Activated CD8-positive, alpha-beta memory T cell treated with anti-CD3 and anti-CD28 coated beads for 1 hour (primary cell): ENCODE data around the gene NDFIP1.
A peak's percentile ranks its signal among the peaks of the same experiment; 100 is the strongest.

ENCODE experiments used
- DNase-seq, 2 donors: peaks; one replicate each; pipeline ENCODE4 v3.0.0-alpha.2; 2020; ENCODE audit warnings: low read depth in 1 of 2; ENCODE audit errors: extremely low read depth in 1 of 2

The NDFIP1 gene

DNA sequence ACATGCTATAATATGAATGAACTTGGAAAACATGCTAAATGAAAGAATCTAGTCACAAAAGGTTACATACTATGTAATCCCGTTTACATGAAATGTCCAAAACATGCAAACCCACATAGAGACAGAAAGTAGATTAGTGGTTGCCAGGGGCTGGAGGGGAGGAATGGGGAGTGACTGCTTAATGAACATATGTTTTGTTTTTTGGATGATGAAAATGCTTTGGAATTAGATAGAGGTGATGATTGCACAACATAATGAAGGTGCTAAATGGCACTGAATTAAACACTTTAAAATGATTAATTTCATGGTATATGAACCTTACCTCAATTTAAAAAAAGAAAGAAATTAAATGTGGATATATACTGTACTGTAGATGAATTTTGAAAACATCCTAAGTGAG is 17.6 kb upstream of the NDFIP1 start:
- no peak for DNase-seq

DNA sequence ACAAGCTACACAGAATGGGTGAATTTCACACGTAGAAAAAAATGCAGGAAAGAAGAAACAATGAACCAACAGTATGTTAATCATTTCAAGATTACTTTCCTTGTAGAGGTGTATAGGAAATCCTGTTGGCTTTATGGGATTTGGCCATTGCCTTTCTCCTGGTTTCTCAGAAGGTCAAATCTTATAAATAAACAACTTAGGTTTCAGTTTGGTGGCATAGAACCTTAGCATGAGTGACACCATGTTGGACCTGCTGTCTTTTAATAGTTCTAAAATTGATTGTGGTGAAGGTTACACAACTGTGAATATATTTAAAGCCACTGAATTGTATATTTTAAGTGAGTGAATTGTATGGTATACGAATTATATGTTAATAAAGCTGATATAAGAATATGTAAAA is 16.7 kb upstream of the NDFIP1 start:
- no peak for DNase-seq

- DNase-seq, result no peak
These were observed 13.5 kb upstream of the NDFIP1 start for GRCh38 chr5:142095035-142095434.

DNA sequence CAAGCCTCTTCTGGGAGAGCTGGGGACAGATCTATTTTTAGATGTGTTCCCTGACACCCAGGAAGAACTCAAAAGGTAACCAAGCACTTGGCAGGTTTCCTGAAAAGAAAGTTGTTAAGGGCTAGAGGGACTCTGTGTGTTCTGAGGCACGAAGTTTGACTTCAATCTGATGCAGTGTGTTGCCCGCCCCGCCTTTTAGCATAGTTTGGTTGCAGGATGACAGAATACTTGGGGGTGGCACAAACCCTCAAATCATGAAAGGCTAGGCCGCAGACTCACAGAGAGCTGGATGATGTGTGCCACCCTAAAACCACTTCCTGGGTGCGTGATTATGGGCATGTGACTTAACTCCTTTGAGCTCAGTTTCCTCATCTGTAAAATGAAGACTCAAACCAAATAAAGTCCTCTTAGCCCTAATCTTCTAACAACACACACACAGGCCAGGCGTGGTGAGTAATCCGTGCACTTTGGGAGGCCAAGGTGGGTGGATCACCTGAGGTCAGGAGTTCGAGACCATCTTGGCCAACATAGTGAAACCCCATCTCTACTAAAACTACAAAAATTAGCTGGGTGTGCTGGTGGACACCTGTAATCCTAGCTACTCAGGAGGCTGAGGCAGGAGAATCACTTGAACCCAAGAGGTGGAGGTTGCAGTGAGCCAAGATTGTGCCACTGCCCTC is 12.8 kb upstream of the NDFIP1 start:
- DNase-seq, result peak; percentile 55 to 71

- DNase-seq, result no peak
These were observed 12.2 kb upstream of the NDFIP1 start for GRCh38 chr5:142096382-142096781.

DNA sequence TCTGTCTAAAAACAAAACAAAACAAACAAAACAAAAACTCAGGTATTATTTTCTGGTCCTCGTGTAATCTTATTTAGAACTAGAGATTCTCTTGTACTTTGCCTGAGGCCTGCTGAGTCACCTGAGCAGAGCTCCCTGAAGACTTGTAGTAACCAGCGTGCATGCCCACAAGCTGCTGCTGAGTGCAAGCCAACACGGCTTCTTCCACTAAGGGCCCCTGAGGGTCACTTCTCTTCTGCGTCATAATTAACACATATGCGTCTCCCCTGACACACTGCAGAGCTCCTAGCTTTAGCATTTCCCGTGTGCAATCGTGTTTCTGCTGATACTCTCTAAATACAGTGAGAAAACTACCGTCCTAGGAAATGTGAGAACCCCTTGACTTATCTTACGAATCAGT is 10.9 kb upstream of the NDFIP1 start:
- no peak for DNase-seq

- no peak for DNase-seq
These were observed 10.3 kb upstream of the NDFIP1 start for GRCh38 chr5:142098275-142098674.

GRCh38 chr5:142098931-142099330 is 9.6 kb upstream of the NDFIP1 start:
- DNase-seq, result no peak

- DNase-seq, result no peak
These were observed 8.3 kb upstream of the NDFIP1 start for GRCh38 chr5:142100307-142100706.

DNA sequence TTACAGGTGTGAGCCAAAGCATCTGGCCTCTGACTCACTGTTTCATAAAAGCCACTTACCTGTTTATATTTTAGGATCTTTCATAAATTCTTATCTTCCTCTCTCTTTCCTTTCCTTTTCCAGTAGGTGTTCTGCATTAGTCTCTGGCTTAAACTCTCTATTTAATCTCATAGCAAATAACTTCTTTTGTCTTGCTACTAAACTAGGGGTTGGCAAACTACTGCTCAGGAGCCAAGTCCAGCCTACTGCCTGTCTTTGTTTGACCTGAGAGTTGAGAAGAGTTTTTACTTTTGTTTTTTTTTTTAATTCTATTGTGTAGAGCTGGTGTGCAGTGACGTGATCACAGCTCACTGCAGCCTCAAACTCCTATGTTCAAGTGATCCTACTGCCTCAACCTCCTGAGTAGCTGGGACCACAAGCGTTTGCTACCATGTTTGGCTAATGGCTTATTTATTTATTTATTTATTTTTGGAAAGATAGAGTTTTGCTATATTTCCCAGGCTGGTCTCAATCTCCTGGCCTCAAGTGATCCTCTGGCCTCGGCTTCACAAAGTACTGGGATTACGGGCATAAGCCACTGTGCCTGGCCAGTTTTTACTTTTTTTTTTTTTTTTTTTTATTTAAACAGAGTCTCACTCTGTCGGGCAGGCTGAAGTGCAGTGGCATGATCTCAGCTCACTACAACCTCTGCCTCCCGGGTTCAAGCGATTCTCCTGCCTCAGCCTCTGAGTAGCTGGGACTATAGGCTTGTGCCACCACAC is 5.4 kb upstream of the NDFIP1 start:
- DNase-seq, result no peak

DNA sequence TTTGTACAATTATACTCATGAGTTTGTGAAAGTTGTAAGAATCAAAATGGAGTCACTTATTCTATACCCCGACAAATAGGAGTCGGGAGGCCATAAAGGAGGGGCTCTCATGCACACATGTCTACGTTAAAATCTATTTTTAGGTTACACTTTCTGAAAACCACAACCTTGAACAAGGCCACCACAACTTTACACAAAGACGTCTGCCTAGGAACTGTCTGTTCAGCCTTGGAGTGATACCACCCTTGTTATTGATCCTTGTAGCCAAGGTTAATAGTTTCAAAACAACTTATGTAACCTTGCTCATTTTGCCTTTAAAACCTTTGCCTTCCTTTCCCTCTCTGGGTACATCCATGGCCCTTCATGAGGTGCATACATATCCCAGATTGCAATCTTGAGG is 4.1 kb upstream of the NDFIP1 start:
- no peak for DNase-seq

GRCh38 chr5:142106061-142106460 is 2.5 kb upstream of the NDFIP1 start:
- no peak for DNase-seq

DNA sequence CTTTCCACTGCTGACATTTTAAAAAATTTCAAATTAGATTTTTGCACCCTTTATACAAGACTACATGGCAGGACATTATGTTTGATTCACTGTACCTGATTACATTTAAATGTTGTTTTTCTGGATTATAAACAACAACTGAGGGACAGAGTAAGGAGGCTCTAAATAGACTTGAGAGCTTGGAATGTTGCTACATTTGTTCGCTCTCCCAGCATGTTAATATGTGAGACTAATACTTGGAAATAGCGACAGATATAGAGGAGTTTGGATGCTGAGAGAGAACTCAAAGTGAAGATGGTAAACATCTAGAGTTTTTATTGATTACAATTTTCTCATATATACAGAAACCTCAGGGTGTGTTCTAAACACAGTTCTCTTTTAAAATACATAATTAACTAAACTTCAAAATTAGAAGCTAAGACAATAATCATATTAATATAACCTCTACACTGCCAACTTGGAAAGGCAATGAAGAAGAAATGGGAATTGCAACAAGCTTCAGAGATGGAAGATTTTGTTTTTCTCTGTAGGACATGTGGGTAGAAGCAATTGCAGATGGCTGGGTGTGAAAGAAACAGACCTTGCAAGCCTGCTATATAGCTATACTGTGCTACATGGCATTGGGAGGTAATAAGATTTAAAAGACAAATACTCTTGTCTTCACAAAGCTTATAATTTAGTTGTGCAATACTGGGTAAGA is 1.4 kb upstream of the NDFIP1 start:
- no peak for DNase-seq

DNA sequence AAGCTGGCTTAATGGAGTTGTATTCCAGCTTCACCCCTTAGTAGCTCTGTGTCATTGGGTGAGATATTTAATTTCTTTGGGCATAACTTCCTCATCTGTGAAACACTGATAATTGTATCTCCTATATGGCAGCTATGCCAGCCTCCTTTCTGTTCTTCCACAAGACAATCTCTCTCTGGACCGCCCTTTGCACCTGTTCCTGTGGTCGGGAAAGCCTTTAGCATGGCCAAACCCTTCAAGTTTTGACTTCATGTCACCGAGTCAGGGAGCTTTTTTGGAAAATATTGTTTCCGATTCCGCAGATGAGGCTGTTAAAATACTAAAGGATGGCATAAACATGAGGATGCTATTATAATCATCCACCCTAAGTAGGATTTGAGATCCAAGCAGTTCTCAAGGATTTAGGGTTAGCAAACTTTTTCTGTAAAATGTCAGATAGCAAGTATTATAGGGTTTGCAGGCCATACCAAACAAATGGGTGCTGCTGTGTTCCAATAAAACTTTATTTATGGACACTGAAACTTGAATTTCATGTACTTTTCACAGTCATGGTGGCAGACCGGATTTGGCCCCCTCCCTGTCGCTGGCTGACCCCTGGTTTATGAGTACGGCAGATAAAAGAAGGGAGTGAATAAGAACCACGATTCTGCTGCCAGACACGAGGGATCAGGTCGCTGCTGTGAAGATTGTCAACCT is 695 bp upstream of the NDFIP1 start:
- no peak for DNase-seq

DNA sequence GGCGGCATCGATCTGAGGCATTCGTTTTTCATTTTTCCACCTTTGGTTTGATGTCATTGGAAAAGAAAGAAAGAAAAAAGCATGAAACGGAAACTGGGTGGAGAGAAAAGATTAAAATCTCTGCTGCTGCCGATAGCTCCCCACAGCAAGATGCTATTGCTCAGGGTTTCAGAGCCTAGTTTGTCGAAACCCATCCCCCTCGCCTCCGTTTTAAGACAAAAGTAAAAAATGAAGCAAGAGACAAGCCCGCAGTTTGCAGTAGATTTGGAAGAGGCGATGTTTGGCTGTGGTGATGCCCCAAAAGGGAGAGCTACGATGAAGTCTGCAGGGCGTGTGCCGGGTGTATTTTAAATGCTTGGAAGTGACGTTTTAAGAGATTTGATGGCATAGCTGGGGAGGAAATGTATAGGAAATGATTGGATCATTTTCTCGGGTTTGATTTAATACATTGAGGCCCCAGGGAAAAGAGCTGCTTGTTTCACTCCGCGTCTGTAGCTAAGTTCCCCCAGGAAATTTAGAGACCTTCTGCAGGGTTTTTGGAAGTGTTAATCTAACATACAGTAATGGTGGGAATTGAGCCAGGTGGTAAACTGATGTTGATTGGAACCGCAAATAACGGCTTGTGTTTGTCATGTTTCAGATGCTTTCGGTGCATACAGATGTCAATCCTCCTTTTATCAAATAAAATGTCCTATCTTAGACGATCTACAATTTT is 909 bp downstream of the NDFIP1 start:
- DNase-seq, result peak in 1 of 2 donors; percentile 19

DNA sequence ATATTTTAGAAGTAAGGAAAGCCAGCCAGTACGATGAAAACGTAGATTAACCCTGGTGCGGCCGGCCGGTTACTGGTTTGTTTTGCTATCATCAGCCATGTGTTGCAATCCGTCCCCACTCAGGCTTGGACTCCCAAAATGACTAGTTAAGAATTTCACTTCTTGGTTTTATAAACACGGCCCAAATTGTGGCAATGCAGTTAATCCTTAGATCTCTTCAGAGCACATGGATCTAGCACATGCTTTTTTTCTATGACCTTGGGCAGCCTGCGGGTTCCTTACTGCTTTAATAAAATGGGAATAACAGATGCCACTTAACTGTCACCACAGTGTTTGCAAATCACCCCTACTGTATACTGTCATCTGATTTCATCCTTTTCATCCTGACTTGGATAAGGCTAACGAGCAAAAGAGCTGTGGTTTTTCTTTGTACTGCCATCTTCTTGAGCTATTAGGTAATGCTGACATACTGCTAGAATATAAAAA is 1.5 kb downstream of the NDFIP1 start:
- no peak for DNase-seq

GRCh38 chr5:142110988-142111687 is 2.6 kb downstream of the NDFIP1 start:
- no peak for DNase-seq

DNA sequence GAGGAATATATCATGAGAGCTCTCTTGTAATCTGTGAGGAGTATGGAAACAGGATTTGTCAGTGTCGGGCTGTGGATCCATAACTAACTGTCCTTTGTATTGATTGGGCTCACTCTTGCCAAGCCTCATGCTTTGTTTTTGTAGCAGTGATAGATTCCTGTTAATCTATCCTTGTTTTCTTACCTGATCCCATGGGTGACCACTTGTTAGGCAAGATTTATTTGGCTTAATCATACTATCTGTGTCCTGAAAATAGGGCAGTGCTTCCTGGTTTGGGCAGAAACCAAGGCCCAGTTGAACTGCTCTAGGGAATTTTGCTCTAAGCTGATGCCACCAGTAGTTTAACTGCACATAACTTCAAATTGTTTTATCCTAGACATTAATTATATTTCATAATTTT is 6.1 kb downstream of the NDFIP1 start:
- DNase-seq, result no peak

DNA sequence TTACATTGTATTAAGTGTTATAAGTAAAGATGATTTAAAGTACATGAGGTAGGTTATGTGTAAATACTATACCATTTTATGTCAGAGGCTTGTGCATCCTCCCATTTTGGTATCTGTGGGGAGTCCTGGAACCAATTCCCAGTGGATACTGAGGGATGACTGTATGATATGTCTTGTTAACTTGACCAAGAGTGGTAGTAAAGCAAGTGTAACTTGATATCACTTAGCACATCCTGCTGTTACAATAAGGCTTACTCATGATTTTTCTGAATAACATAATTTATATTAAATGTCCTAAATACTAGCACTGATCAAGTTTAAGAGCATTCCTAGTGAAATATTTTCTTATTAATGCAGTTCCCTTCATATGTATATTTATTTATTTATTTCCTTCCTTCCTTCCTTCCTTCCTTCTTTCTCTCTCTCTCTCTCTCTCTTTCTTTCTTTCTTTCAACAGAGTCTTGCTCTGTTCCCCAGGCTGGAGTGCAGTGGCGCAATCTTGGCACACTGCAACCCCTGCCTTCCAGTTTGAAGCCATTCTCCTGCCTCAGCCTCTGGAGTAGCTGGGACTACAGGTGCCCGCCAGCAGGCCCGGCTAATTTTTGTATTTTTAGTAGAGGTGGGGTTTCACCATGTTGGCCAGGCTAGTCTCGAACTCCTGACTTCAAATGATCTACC is 7.5 kb downstream of the NDFIP1 start:
- DNase-seq, result no peak
